HL-60/S4 (cell line): Measurements from ENCODE around the gene PRKN.

Experiments used
- in situ Hi-C: fragments of 300-500 bp; cut with MboI; formaldehyde crosslinking; loops from 2 replicates; pipeline ENCODE4 v1.14.3; 2022; ENCODE audit warnings: low sequenced_read_pairs

The PRKN gene

DNA sequence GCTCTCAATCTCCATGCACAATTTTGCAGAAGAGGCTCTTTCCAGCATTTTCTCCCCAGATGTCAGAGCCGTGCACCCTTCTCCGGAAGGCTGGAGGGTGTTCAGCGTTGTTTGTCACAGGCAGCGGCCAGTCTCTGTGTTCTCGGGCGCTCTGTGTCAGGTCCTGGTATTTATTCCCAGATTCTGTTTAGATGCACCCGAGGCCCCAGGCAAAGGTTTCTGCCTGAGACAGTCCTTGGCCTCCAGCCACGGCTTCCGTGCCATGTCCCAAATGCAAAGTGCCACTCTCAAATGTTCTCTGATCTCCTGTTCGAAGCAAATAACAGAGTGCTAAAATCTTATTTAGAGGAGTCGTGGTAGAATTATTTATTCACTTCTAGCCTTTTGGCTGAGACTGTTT, 1313.4 kb downstream of the PRKN start:
- in situ Hi-C loops, result loop anchor here (25.0 kb wide), 1 partner anchor 273 kb away; no protein-coding TSS in a partner anchor

DNA sequence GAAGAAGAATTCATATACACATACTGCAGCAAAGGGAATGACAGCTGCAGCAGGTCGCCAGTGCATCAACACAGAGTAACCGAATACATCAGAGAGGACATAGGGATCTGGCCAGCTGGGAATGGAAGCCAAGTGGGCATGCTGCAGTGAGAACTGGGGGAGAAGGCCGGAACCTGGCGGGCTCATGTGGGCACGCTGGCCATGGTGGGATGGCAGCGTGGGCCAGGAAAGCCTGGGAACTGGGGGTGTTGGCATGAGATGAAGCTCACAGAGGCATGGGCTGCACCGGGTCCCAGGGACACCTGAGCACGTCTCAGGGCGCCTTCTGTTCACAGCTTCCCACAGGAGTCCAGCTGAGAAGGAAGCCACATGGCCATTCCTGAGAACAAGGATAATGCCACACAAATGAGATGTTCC, 1314.2 kb downstream of the PRKN start:
- in situ Hi-C loops, result loop anchor here (25.0 kb wide), 1 partner anchor 274 kb away; no protein-coding TSS in a partner anchor

DNA sequence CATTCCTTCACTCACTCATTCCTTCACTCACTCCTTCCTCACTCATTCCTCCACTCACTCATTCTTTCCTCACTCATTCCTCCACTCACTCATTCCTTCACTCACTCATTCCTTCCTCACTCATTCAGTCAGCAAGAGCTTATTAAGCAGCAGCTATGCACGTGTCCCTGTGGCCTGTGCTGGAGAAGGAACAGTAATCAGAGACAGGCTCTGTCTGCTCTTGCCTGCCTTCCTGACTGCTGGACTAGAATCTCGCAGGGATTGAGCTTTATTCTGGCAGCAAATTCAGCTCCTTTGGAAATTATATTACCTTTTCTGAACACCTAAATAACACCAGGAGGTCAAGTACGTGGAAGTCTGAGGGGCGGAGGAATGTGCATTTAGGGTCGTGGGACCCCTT, 1314.8 kb downstream of the PRKN start:
- in situ Hi-C loops, result loop anchor here (25.0 kb wide), 1 partner anchor 275 kb away; no protein-coding TSS in a partner anchor

DNA sequence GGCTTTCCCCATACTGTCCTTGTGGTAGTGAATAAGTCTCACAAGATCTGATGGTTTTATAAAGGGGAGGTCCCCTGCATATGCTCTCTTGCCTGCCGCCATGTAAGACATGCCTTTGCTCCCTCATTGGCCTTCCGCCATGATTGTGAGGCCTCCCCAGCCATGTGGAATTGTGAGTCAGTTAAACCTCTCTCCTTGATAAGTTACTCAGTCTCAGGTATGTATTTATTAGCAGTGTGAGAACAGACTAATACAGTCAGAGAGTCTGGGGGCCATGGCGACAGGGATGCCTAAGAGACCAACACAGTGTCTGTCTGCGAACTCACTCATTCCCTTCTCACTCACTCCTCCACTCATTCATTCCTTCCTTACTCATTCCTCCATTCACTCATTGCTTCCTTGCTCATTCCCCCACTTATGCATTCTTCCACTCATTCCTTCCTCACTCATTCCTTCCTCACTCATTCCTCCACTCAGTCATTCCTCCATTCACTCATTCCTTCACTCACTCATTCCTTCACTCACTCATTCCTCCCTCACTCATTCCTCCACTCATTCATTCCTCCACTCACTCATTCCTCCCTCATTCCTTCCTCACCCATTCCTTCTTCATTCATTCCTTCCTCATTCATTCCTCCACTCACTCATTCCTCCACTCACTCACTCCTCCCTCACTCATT, 1316.2 kb downstream of the PRKN start:
- in situ Hi-C loops, result loop anchor here (25.0 kb wide), 1 partner anchor 276 kb away; no protein-coding TSS in a partner anchor

DNA sequence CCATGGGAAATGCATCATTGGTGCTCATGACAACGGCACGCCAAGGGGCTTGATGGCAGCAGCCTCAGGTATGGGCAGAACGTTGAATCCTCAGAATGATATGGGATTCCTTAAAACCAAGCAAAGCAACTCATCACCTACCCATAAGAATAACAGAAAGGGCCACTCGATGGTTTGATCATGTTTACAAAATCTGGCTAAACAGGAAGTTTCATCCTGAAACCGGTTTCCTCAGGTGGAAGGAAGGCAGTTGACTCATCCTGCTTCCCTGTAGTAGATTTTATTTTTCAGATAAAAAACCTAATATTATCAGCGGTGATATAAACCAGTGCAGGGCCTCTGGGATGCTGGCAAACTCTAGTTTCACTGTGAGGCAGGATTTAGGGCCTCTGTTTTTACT, 1316.8 kb downstream of the PRKN start:
- in situ Hi-C loops, result loop anchor here (25.0 kb wide), 1 partner anchor 277 kb away; no protein-coding TSS in a partner anchor

DNA sequence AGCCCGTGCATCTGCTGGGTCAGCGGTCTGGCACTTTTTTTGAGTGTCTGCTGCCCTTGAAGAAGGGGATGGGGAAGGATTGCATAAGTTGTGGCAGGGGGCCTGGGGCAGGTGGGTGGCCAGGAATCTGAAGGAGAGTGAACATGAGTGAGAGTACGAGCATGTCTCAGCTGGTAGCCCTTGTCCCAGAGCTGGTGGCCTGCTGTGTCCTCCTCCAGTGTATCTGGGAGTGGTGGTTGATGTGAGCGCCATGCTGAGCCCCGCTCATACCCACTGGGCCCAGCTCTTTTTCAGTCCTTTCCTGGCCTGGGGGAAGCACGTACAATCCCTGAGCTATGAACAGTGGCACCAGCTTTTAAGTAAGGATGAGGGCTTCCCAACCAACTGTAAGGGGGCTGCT, 1317.5 kb downstream of the PRKN start:
- in situ Hi-C loops, result loop anchor here (25.0 kb wide), 1 partner anchor 277 kb away; no protein-coding TSS in a partner anchor

DNA sequence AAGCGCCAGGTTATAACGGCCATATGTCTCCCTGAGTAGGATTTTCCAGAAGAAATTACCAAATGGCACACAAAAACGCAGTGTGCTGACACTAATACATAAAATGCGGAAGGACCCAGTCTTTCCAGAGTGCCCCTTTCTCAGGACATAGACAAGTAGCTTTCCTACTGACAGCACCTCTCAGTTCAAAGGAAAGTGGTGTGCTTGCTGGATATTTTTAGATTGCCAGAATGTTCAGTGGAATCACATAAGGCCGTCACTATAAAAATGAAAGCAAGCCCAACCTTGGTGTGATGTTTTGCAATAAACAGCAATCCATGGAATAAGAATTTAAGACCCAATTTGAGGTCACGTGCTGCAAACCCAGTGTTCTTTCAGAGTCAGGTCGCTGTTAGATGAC, 1318.2 kb downstream of the PRKN start:
- in situ Hi-C loops, result loop anchor here (25.0 kb wide), 1 partner anchor 278 kb away; no protein-coding TSS in a partner anchor

DNA sequence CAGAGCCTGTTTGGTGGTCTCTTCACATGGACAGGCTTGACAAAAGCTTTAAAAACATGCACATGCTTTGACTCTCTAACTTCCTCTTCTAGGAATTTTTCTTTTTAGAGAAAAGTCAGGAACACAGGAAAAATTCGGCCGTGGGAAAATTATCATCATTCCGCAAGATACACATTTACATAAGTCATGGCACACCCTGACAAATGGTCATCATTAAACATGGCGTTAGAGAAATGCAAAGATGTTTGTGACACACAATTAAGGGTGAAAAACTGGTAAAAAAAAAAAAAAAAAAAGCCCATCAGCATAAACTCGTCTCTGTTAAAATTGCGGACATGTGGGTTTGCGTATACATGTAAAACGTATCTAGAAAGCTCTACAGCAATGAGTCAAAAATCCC, 1319.5 kb downstream of the PRKN start:
- in situ Hi-C loops, result loop anchor here (25.0 kb wide), 1 partner anchor 279 kb away; no protein-coding TSS in a partner anchor

DNA sequence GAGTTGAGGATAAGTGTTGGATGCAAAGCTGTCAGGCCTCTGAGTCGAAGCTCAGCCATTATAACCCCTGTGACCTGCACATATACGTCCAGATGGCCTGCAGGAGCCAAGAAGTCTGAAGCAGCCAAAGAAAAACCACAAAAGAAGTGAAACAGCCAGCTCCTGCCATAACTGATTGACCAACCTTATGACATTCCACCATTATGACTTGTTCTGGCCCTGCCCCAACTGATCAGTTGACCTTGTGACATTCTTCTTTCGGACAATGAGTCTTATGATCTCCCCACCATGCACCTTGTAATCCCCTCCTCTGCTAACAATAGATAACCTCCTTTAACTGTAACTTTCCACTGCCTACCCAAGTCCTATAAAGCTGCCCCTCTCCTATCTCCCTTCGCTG, 1320.0 kb downstream of the PRKN start:
- in situ Hi-C loops, result loop anchor here (25.0 kb wide), 1 partner anchor 280 kb away; no protein-coding TSS in a partner anchor

DNA sequence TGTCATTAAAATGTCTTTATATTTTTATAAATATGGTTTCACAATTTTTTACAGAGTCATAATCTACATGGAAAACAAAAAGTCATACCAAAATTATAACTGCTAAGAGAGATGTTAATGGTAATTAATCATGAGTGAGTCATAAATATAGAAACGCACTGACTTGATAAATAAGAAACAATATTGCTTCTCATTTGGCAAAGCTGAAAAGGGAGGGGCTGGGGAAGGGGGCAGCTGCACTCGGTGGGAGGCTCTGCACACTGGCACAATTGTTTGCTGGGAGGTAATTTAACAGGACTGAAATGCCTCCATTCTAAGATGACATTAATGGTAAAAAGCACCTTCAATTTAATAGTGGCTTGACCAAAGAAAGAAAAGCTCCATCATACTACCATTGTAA, 1320.5 kb downstream of the PRKN start:
- in situ Hi-C loops, result loop anchor here (25.0 kb wide), 1 partner anchor 280 kb away; no protein-coding TSS in a partner anchor

DNA sequence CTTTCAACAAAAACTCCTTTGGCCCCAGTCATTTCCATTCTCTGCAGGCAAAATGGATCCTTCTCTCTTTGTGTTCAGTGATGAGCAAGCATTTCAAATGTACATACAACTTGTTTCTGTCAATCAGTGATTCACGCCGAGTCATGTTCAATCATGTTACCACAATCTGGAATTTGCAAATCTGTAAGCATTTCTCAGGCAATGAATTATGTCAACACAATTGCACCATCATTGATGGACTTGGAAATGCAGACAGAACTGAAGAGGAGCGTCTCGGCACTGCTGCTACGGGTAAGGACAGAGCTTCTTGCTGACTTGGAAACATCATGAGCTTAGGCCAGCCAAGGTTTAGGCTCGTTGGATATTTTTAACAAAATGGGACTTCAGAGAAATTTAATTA, 1320.9 kb downstream of the PRKN start:
- in situ Hi-C loops, result loop anchor here (25.0 kb wide), 1 partner anchor 281 kb away; no protein-coding TSS in a partner anchor

DNA sequence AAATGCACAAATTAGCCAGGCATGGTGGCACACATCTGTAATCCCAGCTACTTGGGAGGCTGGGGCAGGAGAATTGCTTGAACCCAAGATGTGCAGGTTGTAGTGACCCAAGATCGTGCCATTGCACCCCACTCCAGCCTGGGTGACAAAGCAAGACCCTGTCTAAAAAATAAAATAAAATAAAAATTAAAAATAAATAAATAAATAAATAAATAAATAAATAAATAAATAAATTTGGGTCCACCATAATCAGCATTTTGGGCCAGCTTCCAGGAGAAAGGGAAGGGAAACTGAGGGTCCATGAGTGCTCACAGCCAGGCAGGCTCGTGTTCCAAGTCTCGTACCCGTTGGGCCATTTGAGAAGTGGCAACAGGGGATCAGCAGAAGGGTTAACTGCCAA, 1322.1 kb downstream of the PRKN start:
- in situ Hi-C loops, result loop anchor here (25.0 kb wide), 1 partner anchor 282 kb away; no protein-coding TSS in a partner anchor

DNA sequence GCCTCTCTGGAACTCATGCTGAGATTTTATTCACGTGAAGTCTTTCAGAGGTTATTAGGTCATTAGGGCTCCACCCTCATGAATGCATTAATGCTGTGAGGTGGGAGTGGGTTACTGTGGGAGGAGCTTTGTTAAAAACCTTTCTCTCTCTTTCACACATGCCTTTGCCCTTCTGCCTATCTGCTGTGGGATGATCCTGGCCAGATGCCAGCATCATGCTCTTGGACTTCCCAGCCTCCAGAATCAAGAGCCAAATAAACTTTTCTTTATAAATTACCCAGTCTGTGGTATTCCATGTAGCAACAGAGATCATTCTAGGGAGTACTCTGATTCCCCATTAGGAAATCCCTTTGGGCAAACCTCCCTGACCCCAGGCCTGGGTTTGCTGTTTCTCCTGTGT, 1323.8 kb downstream of the PRKN start:
- in situ Hi-C loops, result loop anchor here (25.0 kb wide), 1 partner anchor 284 kb away; no protein-coding TSS in a partner anchor

DNA sequence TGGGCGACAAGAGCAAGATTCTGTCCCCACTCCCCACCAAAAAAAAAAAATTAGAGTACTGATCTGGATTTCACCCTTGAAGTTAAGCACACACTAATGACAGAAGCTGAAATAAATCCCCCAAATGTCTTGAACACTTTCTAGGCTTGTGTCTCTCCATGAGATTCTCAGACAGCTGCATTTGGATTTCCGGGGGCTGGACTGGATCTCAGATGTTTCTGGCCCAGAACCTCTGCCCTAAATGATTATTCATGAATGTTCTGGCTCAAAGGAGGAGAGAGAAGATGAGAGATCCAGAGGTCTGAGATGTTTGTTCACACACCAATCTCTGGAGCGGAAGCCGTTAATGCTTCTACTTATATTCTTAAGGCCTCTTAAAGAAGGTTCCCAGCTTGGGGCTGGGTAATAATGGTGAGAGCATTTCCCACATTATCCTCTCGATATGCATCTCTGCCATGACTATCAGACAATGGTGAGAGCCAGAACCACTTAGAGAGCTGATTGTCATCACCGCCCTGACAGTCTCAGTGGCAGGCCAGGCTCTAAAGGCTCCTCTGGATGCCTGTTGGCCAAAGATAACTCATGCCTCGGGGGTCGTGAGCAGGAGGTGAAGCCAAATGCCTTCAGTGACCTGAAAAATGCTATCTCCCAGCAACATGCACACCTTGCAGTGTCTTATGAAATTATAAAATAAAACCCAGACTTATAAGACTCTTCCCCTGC, 1325.8 kb downstream of the PRKN start:
- in situ Hi-C loops, result loop anchor here (25.0 kb wide), 1 partner anchor 286 kb away; no protein-coding TSS in a partner anchor

DNA sequence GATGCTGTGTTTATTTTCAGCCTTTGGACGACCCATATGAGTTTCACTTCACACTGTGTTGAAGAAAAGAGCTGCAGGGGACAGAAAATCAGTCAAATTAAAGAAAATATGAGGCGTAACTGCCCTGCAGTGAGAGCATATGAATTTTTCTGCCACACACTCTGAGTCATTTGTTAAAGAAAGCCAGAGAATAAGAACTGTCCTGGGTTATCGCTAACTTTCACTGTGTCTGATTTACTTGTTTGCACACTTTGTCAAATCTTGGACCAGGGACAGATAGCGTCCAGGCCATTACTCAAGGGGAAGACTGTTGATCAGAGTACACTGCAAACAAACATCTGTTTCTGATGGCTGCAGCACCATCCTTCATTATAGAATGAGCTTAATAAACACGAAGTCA, 1326.9 kb downstream of the PRKN start:
- in situ Hi-C loops, result loop anchor here (25.0 kb wide), 1 partner anchor 287 kb away; no protein-coding TSS in a partner anchor

DNA sequence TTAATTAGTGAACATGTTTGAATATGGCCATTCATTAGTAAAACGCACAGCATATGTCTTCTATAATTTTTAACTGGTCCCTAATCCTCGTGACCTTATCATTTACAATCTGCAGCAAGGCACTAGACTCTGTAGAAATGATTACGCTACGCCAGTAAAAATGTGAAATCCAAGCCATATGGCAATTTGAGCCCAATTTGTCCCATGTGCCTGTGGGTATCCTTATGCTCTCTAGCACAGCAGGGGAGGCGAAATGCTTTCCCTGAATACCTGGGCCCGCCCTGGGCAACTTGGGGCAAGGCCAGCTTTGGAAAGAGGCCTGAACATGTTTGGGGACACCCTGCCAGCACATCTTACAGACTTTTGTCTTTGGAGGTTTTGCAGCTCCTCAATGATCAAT, 1331.0 kb downstream of the PRKN start:
- in situ Hi-C loops, result no loop called here

DNA sequence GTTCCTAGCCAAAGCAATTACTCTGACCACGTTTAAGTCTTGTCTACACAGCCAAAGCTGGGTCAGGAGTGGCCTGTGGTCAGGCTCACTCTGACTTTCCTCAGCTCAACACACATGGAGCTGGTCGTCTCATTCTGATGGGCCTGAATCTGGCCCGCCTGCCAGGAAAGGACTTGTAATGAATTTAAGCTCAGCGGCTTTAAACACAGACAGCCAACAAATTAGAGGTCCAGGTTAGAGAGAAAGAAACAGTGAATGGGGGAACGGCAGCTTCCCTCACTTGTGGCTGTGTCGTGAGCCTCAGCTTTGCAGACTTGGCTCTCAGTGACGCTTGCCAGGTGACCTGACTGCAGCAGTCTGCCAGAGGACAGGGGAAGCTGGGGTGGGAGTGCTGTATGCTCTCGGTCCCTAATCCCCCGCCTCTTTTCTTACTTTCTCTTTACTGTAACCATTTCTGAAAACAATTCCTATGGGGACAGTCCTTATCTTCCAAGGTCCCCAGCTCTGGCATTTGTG, 1331.8 kb downstream of the PRKN start:
- in situ Hi-C loops, result no loop called here

DNA sequence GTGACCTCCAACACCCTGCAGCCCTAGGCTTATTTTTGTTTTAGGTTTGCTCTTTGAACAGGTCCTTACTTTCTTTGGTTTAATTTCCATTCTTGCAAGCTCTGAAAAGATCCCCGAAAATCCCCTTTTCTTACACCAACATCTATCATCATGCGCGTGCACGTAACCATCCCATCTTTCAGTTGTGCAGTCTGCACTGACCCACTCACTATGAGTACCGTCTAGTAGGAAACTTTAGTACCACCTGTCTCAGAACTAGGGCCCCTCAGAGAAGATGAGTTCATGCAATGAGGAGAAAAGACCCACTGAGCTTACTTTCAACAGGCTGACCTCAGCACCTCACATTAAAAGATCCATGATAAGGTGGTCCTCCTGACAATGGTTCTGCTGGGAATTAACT, 1333.1 kb downstream of the PRKN start:
- in situ Hi-C loops, result no loop called here

DNA sequence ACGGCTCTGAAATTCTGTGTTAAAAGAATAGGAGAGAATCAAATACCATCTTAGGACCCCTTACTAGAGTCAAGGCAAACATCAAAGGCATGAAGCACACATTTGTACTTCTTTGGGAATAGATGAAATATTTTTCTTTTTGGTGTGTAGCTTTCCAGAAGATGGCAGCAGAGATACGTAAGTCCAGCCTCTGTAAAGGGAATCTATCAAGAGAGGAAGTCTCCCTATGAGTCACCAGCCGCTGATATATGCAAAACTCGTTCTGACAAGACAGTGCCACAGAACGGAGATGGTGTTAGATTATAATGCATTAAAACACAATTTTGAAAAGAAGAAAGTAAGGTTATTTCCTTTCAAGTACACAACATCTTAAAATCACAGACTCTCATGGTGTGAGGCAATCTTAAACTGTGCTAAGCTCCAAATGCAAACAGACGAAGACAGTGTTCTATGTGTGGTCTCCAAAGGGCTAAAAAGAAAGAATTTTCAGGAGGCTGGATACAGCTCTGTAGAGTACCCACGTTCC, 1333.7 kb downstream of the PRKN start:
- in situ Hi-C loops, result no loop called here

DNA sequence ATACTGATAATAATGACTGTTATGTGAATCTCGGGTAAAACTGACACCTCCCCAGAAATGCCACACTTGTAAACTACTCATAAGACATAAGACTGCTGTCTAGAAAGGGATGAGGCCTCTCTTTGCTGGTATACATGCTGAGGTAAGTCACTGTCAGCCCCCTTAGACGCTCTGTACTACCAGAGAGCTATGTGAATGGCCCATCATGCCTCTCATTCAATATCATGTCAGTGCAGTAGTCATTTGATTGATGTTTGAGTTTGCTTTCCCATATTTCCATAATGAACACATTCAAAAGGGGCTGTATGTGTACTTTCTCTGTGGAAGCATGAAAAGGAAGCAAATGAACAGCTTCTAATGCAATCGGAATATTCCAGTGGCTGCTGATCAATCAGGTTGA, 1334.3 kb downstream of the PRKN start:
- in situ Hi-C loops, result no loop called here

DNA sequence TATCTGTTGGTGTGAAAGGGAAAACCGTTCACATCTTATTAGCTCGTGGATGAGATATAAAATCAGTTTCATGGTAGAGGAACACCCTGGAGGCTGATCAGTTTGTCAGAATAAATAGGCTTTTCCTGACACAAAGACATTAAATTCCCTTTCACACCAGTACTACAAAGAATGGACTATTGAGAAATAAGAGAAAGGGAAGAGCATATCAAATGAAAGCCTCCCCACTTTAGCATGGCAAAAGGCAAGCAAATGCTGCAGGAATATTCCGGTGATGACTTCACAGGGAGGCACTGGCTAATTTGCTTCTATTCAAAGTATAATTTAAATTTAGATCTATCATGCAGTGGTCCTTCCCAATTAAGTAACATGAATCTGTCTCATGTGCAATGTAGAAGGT, 1337.8 kb downstream of the PRKN start:
- in situ Hi-C loops, result no loop called here
